KG1 (cell line): ENCODE data around the gene CRHR2.

Source experiments
- DNase-seq: peaks from one replicate; lab custom pipeline; 2025; lab: John Stamatoyannopoulos, UW

CRHR2 gene

GRCh38 chr7:30706908-30707307 is 24.7 kb upstream of the CRHR2 start:
- DNase-seq: no peak

- no peak for DNase-seq
Observed at GRCh38 chr7:30706316-30706715, 24.1 kb upstream of the CRHR2 start.

DNA sequence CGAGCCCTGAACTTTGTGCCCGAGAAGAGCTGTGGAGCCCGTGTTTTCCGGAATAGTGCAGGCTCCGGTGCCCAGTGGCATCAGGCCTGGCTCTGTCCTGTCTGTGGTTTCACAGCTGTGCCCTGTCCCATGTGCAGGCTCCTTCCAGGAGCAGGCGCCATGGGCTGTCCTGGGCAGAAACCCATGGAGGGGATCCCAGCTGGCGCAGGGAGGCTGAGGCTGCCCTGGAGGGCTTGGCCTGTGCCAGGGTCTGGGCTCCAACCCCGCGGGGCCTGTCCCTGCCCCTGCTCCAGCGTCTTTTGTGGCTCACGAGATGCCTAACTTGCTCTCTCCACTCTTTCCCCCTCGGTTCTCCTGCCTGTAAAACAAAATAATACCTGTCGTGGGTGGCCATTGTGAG is 23.3 kb upstream of the CRHR2 start:
- no peak for DNase-seq

- no peak for DNase-seq
Observed at GRCh38 chr7:30705008-30705407, 22.8 kb upstream of the CRHR2 start.

- DNase-seq: no peak
Observed at GRCh38 chr7:30703756-30704155, 21.5 kb upstream of the CRHR2 start.

- no peak for DNase-seq
Observed at GRCh38 chr7:30702200-30702599, 19.9 kb upstream of the CRHR2 start.

DNA sequence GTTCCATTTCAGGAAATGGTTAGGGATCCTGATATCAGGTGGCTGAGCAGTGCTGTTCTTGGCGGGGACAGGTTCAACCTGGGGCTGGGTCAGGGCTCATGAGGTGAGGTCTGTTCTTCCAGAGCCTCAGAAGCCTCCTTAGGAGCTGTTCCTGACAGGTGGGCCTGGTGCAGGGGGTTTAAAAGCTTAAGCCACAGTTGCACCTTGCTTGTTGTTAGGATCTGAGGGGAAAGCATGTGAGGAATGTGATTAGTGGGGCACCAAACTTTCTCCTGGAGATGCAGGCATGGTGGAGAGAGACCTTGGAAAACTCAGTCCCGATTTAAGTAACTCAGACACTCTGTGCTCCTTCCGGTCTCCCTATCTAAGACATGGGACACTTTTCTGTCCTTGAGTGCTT is 18.7 kb upstream of the CRHR2 start:
- DNase-seq: no peak

GRCh38 chr7:30699706-30700495 is 17.6 kb upstream of the CRHR2 start:
- DNase-seq: no peak

DNA sequence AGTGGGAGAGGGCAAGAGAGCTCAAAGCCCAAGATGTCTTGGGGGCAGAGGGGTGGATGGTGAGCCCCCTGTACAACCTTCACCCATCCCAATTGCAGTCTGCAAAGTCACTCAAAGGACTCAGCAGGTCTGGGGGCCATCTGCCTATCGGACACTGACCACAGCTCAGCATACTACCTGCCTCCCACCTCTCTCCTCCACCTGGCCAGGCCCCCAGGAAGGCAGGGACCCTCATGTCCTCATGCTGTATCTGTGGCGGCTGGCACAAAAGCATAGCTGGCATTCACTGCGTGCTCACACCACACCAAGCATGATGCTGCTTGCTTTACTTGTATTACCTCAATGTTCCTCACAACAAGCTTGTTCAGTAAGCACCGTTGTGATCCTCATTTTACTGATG is 16.2 kb upstream of the CRHR2 start:
- no peak for DNase-seq

- no peak for DNase-seq
Observed at GRCh38 chr7:30697719-30698460, 15.6 kb upstream of the CRHR2 start.

GRCh38 chr7:30694774-30695721 is 12.8 kb upstream of the CRHR2 start:
- no peak for DNase-seq

DNA sequence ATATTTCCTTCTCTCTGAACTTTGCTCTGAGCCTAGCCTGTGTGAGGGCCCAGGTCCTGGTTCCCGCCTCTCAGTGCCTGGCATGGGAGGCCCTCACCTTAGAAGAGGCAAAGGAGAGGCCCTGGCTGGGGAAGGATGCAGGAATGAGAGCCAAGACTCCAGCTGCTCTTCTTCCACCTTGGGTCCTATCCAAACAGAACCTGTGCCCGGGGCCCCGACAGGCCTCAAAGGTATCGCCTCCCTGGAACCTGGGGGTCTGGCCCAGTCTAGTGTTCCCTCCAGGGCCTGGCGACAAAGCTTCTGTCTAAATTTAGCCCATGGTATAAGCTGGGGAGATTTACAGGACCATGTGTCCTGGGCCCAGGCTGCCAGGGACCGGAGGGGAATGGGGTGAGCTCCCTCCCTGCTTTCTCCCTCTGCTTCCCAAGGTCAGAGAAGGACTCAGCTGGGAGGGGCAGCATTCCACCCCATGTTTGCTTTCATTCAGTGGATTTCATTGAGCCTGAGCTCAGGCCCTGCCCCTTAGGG is 12.0 kb upstream of the CRHR2 start:
- DNase-seq: no peak

- no peak for DNase-seq
Observed at GRCh38 chr7:30692882-30693281, 10.6 kb upstream of the CRHR2 start.

- no peak for DNase-seq
Observed at GRCh38 chr7:30692438-30692837, 10.2 kb upstream of the CRHR2 start.

DNA sequence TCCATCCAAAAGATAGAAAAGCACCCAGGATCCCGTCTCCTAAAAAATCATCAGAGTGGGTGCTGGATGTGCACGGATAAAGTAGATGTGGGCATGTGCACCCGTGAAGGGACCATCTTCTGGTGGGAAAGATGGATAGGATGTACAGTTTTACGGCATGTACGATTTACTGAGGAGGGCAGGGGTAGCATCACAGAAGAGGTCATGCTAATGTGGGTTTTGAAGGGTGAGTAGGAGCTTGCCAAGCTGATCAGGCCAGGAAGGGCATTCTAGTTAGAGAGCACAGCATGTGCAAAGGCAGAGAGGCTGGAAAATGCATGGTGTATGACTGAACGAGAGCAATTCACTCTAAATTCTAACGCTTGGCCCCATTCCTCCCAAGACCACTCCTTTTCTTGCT is 7.8 kb upstream of the CRHR2 start:
- no peak for DNase-seq

DNA sequence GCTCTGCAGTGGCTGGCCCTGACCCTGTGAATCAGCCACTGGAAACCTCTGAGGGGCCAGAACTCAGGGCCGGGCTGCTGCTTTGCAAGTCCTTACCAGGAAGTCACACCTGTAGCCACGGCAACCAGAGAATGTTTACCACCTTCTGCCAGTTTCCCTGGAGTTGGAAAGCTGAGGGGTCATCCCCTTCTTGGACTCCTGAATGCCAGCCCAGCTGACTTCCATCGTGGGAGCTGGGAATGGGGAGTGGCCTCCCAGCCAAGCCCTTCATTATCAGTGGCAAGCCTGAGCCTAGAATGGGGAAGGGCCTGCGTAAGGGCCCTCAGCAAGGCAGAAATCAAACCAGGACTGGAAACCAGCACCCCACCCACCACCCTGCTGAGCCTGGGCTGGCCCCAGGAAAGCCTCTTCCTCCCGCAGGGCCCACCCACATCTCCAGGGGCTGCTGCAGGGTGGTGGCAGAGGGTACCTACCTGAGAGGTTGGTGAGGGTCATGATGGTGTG is 6.5 kb upstream of the CRHR2 start:
- no peak for DNase-seq

DNA sequence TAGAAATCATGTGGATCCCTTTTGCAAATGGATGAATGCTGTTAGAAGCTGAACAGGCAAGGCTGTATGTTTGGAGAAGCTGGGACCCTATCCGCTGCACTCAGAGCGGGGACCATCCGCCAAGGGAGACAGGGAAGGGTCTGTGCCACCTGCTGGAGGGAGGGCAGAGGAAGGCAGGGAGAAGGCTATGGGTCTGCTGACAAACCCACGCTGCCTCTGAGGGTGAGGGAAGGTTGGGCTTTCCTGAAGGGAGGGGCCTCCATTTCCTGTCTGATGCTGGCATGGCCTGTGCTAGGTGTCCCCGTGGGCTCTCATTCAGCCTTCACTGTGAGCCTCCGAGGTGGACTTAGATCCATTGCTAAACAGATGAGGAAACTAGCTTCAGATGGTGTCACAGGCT is 5.3 kb upstream of the CRHR2 start:
- DNase-seq: no peak

DNA sequence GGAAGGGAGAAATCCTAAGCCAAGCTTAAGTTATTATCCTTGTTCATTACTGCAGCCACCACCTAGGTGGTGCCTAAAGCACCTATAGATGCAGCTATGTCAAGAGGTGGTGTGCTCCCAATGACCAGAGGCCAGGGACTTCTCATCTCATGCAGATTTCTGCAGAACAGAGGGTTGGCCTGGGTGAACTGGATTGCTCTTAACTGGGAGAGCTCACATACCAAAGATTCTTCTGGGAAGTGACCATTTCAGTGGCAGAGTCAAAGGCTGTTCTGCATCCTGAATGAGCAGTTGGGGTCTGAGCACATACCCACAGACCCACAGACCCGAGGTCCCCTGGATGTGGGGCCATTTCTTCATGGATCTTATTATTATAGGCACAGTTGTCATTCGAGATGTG is 2.1 kb upstream of the CRHR2 start:
- no peak for DNase-seq

- DNase-seq: no peak
Observed at GRCh38 chr7:30683816-30684215, 1.6 kb upstream of the CRHR2 start.

GRCh38 chr7:30683306-30683705 is 1.1 kb upstream of the CRHR2 start:
- no peak for DNase-seq

DNA sequence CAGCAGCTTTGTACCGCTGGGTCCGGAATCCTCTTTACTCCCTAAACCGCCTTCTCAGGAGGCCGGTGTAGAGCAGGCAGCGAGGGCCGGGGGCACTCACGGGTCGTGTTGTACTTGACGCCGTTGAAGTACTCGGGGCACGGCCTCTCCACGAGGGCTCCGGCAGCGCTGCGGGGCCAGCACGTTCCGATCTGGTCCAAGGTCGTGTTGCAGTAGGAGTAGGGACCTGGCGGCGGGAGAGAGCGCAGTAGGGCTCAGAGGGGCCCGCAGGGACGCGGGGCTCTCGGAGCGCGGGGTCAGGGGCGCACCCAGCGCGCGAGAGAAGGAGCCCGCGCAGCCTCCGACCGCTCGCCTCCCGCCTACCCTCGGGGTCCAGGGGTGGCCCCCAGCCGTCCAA is 443 bp downstream of the CRHR2 start:
- DNase-seq: no peak

- DNase-seq: no peak
Observed at GRCh38 chr7:30681331-30681797, 892 bp downstream of the CRHR2 start.
